Gastroesophageal sphincter (tissue), 4 donors: ENCODE results near the gene HCN3. TPM values are rescaled to one million over a fixed set of nuclear protein-coding genes. Genes with fewer than 3 reads are reported as not detected.
A peak's percentile ranks its signal among the peaks of the same experiment; 100 is the strongest.

Source experiments
- ATAC-seq: fragments of 150-250 bp; one replicate; pipeline ENCODE4 v1.9.1; 2016; ENCODE audit warnings: mild to moderate bottlenecking, moderate library complexity
- H3K27ac ChIP-seq, 4 donors: fragments of 200-600 bp; sonication (generic) in 3 of 4; 1 replicate in 3 of 4; 2 replicates in 1 of 4; pipeline ENCODE4 v1.5.1; 2016 to 2019
- H3K27me3 ChIP-seq: fragments of 200-600 bp; sonication (generic); one replicate; pipeline ENCODE4 v1.5.1; 2019
- H3K36me3 ChIP-seq, 2 donors: fragments of 200-600 bp; sonication (generic); one replicate each; pipeline ENCODE4 v1.5.1; 2019; ENCODE audit warnings: control low read depth in 1 of 2
- H3K4me1 ChIP-seq, 3 donors: fragments of 200-600 bp; sonication (generic); 1 replicate in 2 of 3; 2 replicates in 1 of 3; pipeline ENCODE4 v1.5.1; 2016 to 2019; ENCODE audit warnings: control low read depth in 2 of 3
- H3K4me3 ChIP-seq, 2 donors: fragments of 200-600 bp; sonication (generic); one replicate each; pipeline ENCODE4 v1.5.1; 2019; ENCODE audit warnings: mild to moderate bottlenecking in 1 of 2, moderate library complexity in 1 of 2
- H3K9me3 ChIP-seq, 3 donors: fragments of 200-600 bp; sonication (generic); one replicate each; pipeline ENCODE4 v1.5.1; 2017 to 2019; ENCODE audit warnings: control low read depth in 2 of 3
- EP300 ChIP-seq: sonication (generic); formaldehyde crosslinking; IDR thresholded peaks from one replicate; pipeline ENCODE4 v1.6.1; 2017; ENCODE audit warnings: antibody characterized with exemption, mild to moderate bottlenecking
- POLR2A ChIP-seq, 2 donors: fragments of 450-650 bp; IDR thresholded peaks; one replicate each; pipeline ENCODE4 v1.6.1; 2017; ENCODE audit warnings: antibody characterized with exemption in 2 of 2, mild to moderate bottlenecking in 2 of 2, moderate library complexity in 1 of 2
- POLR2AphosphoS5 ChIP-seq: sonication (generic); formaldehyde crosslinking; IDR thresholded peaks from one replicate; pipeline ENCODE4 v1.6.1; 2017; ENCODE audit warnings: antibody characterized with exemption
- WGBS, 2 donors: methylation state at CpG; one replicate each; pipeline ENCODE4 v1.1.5; 2018; ENCODE audit warnings: low coverage in 1 of 2; 5-methylcytosine and 5-hydroxymethylcytosine counted together
- total RNA-seq, 4 donors: library from RNA; depleted of rRNA; stranded (reverse); fragments of >200 nt; gene quantifications; one replicate each; pipeline ENCODE4 v1.1.0, GENCODE V29; 2016
- TF ChIP-seq, protein P1 (sequence below), 4 experiments: fragments of 200-600 bp in 2 of 4; fragments of 450-650 bp in 2 of 4; sonication (generic) in 1 of 4; IDR thresholded peaks; one replicate each; pipeline ENCODE4 v1.5.1; 2017 to 2019; ENCODE audit warnings: antibody characterized with exemption in 4 of 4, mild to moderate bottlenecking in 2 of 4, moderate library complexity in 2 of 4

HCN3 gene
- total RNA-seq, 4 donors from 2014 or later = 0.47 to 2.2 (median 1.6) TPM

DNA sequence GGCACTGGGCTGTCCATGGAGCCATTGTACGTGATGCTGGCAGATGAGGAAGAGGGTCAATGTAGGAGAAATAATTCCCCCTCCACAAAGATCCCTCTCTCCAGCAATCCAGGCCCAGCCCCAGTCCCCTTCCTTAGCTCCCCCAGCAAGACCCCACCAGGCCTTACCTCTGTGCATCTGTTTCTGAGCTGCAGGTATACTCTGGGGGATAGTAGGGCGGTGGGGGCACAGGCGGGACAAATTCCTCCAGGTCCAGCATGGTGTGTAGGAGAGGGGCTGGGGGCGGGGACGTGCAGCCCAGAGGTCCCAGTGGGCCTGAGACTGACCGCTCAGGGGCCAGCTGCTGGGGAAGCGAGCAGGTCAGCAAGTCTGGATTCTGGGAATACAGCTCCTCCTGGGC, 25.7 kb upstream of the HCN3 start:
- 40 to 58% methylated on average over 1 to 2 of the region's 7 CpGs for WGBS, 2 donors

DNA sequence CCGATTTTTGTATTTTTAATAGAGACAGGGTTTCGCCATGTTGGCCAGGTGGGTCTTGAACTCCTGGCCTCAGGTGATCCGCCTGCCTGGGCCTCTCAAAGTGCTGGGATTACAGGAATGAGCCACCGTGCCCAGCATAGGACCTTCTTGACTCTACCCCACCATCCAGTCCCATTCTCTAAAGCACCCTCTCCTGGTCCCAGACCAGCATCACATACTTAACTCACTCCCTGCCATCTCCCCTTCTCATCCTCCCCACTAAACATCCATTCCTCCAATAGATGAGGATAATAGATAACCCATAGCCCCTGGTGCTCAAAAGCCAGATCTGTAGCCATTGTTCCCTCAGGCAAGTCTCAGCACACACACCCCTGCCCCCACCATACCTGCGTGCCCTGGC, 24.1 kb upstream of the HCN3 start:
- Histone ChIP-seq H3K4me3 (no peak overlapping the region), H3K4me1 (peaks cover 0 to 58% (median 24%) of the 10 kb centered on the region in 3 donors), H3K27ac (peak overlapping the region in 2 of 4 donors; percentile 88 to 96), H3K9me3 (no peaks in the 10 kb centered on the region), H3K36me3 (peaks cover 0 to 28% of the 10 kb centered on the region in 2 donors), H3K27me3 (no peaks in the 10 kb centered on the region)
- WGBS, 2 donors = 67% methylated on average over 2 to 3 of the region's 5 CpGs
- ATAC-seq = no peak
- TF ChIP-seq POLR2A (IDR thresholded peaks at IDR 0.05) (no peak), POLR2AphosphoS5 (no peak), EP300 (no peak)
- TF ChIP-seq, protein P1, sequence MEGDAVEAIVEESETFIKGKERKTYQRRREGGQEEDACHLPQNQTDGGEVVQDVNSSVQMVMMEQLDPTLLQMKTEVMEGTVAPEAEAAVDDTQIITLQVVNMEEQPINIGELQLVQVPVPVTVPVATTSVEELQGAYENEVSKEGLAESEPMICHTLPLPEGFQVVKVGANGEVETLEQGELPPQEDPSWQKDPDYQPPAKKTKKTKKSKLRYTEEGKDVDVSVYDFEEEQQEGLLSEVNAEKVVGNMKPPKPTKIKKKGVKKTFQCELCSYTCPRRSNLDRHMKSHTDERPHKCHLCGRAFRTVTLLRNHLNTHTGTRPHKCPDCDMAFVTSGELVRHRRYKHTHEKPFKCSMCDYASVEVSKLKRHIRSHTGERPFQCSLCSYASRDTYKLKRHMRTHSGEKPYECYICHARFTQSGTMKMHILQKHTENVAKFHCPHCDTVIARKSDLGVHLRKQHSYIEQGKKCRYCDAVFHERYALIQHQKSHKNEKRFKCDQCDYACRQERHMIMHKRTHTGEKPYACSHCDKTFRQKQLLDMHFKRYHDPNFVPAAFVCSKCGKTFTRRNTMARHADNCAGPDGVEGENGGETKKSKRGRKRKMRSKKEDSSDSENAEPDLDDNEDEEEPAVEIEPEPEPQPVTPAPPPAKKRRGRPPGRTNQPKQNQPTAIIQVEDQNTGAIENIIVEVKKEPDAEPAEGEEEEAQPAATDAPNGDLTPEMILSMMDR (IDR thresholded peaks at IDR 0.05) = no peak

More for the DNA sequence above, 25.7 kb upstream of the HCN3 start:
- no peak for ATAC-seq
- H3K4me1 ChIP-seq = peaks cover 0 to 54% (median 24%) of the 10 kb centered on the region in 3 donors
- H3K27me3 ChIP-seq = no peaks in the 10 kb centered on the region
- TF ChIP-seq POLR2AphosphoS5 = no peak
- peaks cover 0 to 26% of the 10 kb centered on the region in 2 donors for H3K36me3 ChIP-seq
- H3K4me3 ChIP-seq = no peak overlapping the region
- H3K27ac ChIP-seq = peak overlapping the region in 3 of 4 donors; percentile 11 to 70 (median 45)
- no peaks in the 10 kb centered on the region for H3K9me3 ChIP-seq

DNA sequence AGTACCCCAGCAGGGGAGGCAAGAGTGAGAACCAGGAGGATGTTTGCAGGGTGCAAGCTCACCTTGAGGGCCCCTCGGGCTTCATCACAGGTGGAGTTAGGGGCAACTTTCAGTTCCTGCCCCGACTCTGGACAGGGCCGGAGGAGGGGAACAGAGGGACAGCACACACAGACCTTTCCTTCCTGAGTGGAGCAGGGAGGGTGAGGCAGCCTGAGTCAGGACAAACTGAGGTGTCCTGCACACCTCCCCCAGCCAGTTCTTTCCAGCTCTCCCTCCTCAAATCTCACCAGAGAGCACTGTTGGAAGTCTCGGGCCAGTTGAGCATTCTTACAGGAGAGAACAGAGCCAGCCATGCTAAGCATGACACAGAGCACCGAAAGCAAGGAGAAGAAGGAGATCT, 23.5 kb upstream of the HCN3 start:
- WGBS, 2 donors = 56% methylated on average over 1 of the region's 5 CpGs; no CpG with 5 or more reads in 1 of the 2 donors
- H3K4me1 ChIP-seq = peaks cover 0 to 58% (median 24%) of the 10 kb centered on the region in 3 donors
- ATAC-seq = no peak
- H3K27ac ChIP-seq = peak overlapping the region in 3 of 4 donors; percentile 88 to 96 (median 96)
- H3K36me3 ChIP-seq = peaks cover 0 to 28% of the 10 kb centered on the region in 2 donors
- no peaks in the 10 kb centered on the region for H3K9me3 ChIP-seq
- peak overlapping the region in 1 of 2 donors; percentile 80 for H3K4me3 ChIP-seq
- no peaks in the 10 kb centered on the region for H3K27me3 ChIP-seq
- no peak for TF ChIP-seq POLR2A (IDR thresholded peaks at IDR 0.05)
- TF ChIP-seq, protein P1 (IDR thresholded peaks at IDR 0.05) = no peak
- no peak for TF ChIP-seq EP300
- no peak for TF ChIP-seq POLR2AphosphoS5

DNA sequence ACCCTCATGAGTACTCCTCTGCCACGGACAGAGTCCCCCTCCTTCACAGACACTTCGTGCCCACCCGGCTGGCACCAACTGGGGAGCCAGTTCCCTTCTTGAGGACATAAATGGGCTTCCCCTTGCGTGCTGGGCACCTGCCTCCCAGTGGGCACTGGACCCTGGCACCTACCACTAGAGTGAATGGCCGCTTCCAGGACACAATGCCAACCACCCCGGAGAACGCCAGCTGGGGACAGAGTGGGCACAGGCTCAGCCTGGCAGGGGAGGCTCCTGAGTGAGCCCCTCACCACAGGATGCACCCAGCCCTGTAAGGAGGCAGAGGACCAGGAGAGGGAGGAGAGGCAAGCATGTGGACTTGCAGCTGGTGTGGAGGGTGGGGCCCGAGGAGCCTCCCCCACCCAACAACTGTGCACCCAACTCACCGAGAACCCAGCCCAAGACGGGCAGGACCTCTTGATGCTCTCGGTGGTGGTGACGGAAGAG, 23.0 kb upstream of the HCN3 start:
- TF ChIP-seq, protein P1 (IDR thresholded peaks at IDR 0.05) = no peak
- Histone ChIP-seq H3K9me3 (no peaks in the 10 kb centered on the region), H3K27me3 (no peaks in the 10 kb centered on the region), H3K4me3 (peak overlapping the region; percentile 80 to 89), H3K4me1 (peaks cover 0 to 58% (median 24%) of the 10 kb centered on the region in 3 donors), H3K36me3 (peaks cover 0 to 27% of the 10 kb centered on the region in 2 donors), H3K27ac (peak overlapping the region; percentile 88 to 96 (median 95))
- 37% methylated on average over 2 of the region's 12 CpGs; no CpG with 5 or more reads in 1 of the 2 donors for WGBS, 2 donors
- ATAC-seq = no peak

DNA sequence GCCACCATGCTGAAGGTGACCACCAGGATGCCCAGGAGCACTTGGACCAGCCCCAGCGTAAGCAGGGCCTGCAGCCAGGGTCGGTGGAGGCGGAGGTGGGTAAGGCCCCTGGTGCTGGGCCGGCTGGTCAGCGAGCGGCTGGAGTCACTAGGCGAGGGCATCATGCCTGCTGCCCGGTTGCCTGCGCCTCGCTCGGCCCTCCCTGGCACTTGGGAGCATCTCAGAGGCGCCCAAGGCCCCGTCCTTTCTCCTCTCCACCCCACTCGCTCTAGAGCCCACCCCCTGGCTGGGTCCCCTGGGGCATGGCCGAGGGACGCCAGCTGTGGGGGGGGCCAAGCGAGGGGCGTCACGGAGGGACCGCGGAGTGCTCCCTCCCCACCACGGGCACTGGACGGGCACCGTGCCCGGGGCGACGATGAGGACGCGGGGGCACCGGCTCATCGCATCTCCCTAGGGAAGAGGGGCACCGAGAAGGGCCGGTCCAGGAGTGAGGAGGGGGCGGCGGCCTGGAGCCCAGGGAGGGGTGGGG, 22.5 kb upstream of the HCN3 start:
- H3K4me1 ChIP-seq = peaks cover 0 to 59% (median 24%) of the 10 kb centered on the region in 3 donors
- peak; percentile 6 for ATAC-seq

More for the DNA sequence above, 22.5 kb upstream of the HCN3 start:
- Histone ChIP-seq H3K4me3 (peak overlapping the region; percentile 80 to 89), H3K27me3 (no peaks in the 10 kb centered on the region), H3K27ac (peak overlapping the region; percentile 88 to 96 (median 95)), H3K9me3 (no peaks in the 10 kb centered on the region), H3K36me3 (peaks cover 0 to 32% of the 10 kb centered on the region in 2 donors)
- TF ChIP-seq, protein P1 (IDR thresholded peaks at IDR 0.05) = no peak
- no peak for TF ChIP-seq POLR2A (IDR thresholded peaks at IDR 0.05)
- TF ChIP-seq POLR2AphosphoS5 = no peak
- TF ChIP-seq EP300 = no peak
- WGBS, 2 donors = no CpG with 5 or more reads among the region's 35 CpGs
